GM18508 (cell line): ENCODE measurements around the gene SLIT2.

Source experiments
- ATAC-seq: cut with Tn5 transposase; IDR thresholded peaks from one replicate; pipeline ENCODE4 v1.9.1; 2021; ENCODE audit warnings: moderate number of reproducible peaks; ENCODE audit not compliant: insufficient read depth, unreplicated experiment

The SLIT2 gene

GRCh38 chr4:20264688-20265087, 13.0 kb downstream of the SLIT2 start:
- no peak for ATAC-seq

- no peak for ATAC-seq
Observed at GRCh38 chr4:20265726-20266125, 14.0 kb downstream of the SLIT2 start.

- no peak for ATAC-seq
Observed at GRCh38 chr4:20266215-20267082, 14.7 kb downstream of the SLIT2 start.

DNA sequence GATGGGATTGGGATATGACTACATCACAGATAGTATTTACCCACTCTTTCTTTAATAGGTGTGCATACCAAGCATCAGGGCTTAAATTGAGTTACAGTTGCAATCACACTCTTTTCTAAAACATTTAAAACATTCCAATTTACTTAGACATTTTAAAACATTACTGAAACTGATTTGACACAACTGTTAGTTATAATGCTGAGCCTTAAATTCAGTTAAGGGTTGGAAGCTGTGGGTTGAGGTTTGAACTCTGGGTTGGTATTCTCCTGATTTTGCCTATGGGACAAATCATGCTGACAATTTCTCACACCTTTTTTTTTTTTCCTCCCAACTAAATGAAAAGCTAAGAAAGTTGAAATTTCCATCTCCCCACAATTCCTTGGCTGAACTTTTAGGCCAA, 16.3 kb downstream of the SLIT2 start:
- no peak for ATAC-seq

- ATAC-seq, result no peak
Observed at GRCh38 chr4:20269320-20269719, 17.6 kb downstream of the SLIT2 start.

DNA sequence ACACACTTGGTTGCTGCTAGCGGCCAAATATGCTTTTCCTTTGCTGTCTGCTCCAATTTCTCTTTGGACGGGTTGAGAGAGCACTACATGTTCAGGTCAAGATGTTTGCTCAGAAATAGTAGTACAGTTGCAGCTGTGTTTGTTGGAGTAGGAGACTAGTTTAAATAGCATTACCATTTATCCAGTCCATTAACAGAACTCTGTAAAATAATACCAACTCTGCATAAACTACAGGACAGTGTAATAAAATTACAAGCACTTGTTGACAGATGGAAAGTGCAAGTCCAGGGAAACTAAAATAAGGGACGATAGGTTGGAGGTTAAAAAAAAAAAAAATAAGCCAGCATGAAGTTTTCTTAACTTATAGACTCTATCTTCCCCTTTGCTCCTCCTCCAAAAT, 20.2 kb downstream of the SLIT2 start:
- no peak for ATAC-seq

DNA sequence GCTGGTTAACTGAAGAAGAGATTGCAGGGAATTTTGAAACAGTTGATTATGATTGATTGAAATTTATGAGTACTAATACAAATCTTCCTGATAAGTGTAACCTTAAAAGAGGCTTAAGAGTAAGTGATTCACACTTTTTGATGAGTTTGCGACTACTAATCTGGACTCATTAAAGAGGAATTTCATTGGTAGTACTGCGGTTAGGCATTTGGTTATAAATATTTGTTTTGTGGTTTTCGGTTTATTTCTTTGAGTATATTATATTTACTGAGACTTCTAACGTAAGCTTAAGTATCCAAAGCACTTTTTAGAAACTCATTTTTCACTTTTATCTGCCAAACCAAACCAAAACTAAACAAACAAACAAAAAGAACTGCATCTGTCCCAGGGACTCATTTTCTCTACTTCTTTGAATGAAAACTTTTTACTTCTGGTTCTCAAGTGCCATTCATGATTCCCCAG, 20.7 kb downstream of the SLIT2 start:
- no peak for ATAC-seq

DNA sequence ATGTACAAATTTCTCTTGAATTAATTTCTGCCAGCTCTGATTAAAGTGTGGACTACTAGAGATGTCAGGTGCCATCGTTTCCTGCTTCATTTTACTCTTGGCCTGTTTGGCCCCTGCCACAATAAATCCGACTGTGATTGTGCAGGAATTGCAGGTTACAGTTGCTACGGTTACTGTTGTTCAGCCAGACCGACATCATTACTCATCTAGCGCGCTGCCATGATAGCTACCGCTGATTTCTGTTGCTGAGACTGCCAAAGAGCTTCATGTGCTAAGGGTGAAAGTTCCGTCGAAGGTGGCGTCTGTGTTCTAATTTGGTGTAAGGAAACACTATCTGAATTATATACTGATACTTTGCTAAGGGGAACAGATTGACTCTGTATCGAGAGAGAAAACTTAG, 22.1 kb downstream of the SLIT2 start:
- no peak for ATAC-seq

GRCh38 chr4:20276848-20277247, 25.1 kb downstream of the SLIT2 start:
- ATAC-seq, result no peak

DNA sequence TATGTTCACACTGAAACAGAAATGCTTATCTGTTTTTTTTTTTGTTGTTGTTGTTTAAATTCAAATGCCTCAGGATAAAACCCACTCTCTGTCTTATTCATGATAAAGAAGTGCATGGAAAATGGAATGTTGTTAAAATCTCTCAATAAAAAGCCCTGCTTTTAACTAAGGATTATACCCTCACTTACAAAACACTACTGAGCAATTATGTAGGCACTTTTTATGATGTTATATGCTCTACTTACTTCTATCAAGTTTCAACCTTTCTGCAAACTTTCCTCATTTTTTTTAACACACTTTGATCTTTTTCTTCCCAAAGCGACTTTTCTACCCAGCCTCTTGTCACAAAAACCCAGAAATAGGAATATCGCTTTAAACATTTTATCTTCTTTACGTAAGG, 26.5 kb downstream of the SLIT2 start:
- ATAC-seq, result no peak

- ATAC-seq, result no peak
Observed at GRCh38 chr4:20279381-20279780, 27.7 kb downstream of the SLIT2 start.

DNA sequence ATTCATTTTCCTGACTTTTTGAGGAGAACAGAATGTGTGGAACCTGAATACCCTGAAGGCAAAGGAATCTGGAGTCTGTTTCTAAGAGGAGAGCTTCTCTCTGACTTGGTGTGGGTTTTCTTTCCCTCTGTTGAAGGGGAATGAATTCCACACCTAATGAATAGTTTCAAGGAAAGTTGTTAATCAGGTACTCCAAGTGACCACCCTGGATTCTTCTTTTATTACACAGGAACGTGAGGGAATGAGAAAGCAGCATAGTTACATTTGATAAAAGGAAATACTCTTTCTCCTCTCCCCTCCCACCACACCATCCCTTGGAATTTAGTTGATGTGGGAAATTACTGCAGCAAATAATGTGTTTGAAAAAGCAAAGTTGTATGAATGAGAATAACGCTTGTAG, 29.7 kb downstream of the SLIT2 start:
- no peak for ATAC-seq

DNA sequence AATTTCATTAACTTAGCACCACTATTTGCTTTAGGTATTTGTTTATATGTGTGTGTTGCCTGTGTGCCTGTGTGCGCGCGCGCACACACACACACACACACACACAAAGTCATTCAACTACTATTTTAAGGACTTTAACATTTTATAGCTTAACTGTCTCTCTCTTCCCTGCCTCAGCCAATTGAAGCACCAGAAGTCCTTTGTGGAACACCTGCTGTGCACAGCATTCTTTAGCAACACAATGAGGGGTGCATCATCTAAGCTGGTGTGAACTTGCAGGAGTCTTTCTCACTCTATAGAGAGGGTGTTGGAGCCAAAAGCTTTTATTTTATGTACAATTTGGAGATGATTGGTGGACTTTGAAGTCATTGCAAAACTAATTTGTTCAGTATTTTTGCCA, 31.3 kb downstream of the SLIT2 start:
- no peak for ATAC-seq

DNA sequence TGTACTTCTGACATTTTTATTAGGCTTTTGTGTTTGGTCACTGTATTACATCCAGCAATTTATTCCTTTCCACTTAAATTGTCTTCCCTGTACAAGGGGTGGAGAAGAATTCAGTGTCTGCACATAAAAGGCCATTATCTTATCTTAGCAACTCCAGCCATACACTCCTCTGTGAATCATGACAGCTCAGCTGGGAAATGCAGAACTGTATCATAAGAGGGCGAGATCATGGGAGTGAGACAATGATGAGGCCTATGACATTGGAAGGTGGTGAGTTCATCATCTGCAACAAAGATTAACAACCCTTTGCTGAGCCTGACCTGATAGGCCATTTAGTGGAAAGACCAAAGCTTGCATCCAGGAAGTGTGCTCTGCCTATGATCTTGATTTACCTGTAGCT, 33.3 kb downstream of the SLIT2 start:
- ATAC-seq, result no peak

DNA sequence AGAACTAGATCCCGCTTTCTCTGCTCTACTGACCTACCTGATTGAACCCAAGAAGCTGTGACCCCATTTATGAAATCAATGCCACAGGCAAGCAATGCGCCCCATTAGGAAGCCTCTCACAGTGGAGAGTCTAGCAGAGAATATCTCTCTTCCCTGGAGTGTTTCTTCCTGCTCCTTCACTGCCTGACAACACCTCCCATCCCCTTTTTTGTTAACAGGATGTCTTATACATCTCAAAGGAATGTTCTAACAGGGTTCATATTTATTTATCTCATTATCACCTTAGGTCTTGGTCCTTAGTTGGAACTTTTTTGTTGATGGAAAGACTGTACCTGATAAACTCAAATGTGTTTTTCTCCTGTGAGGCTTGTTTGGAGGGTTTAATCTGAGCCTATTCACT, 35.5 kb downstream of the SLIT2 start:
- no peak for ATAC-seq

- no peak for ATAC-seq
Observed at GRCh38 chr4:20288047-20288650, 36.4 kb downstream of the SLIT2 start.

GRCh38 chr4:20288846-20289512, 37.3 kb downstream of the SLIT2 start:
- no peak for ATAC-seq

DNA sequence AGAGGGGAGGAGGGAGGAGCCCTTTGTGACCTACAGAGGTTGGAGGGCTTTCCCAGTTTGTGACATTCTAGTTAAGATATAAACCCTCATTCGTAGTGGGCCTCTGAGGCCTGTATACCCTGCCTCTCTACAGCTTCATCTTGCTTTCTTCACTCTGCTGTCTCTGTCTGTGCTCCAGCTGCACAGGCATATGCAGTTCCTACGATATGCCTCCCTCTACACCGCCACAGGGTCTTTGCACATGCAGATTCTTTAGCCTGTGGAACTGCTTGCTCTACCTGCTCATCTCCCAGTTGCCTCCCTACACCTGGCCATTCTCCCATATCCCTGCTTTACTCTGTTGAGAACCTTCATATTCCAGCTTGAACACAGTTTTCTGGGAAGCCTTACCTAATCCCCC, 38.1 kb downstream of the SLIT2 start:
- ATAC-seq, result no peak

GRCh38 chr4:20292739-20293138, 41.0 kb downstream of the SLIT2 start:
- no peak for ATAC-seq

- ATAC-seq, result no peak
Observed at GRCh38 chr4:20297261-20297660, 45.6 kb downstream of the SLIT2 start.

DNA sequence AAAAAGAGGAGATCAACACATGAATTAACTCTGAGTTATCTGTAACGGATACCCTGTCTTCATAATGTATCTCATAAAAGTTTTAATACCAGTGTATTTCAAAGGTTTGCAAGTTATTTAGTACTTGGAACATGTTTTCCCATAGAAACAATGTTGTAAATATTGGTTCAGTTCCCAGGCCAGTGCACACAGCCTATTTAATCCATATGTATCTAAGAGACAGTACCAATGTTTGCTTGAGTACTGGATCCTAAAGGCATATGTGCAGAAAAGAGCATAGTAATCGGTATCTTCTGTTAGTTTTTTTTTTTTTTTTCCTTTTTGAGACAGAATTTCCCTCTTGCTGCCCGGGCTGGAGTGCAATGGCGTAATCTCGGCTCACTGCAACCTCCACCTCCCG, 46.1 kb downstream of the SLIT2 start:
- no peak for ATAC-seq
